ENCODE data around the gene LSR.

LSR gene

GRCh38 chr19:35306473-35307246 is 57.9 kb downstream of the LSR start:
- DNase-seq, result no peak

GRCh38 chr19:35307931-35308330 is 59.1 kb downstream of the LSR start:
- DNase-seq, result no peak

GRCh38 chr19:35308910-35309309 is 60.1 kb downstream of the LSR start:
- DNase-seq, result no peak

GRCh38 chr19:35309481-35310279 is 60.9 kb downstream of the LSR start:
- DNase-seq, result no peak

GRCh38 chr19:35310331-35310730 is 61.5 kb downstream of the LSR start:
- no peak for DNase-seq

- no peak for DNase-seq
These were observed 62.1 kb downstream of the LSR start for GRCh38 chr19:35310811-35311465.

GRCh38 chr19:35311901-35312665 is 63.3 kb downstream of the LSR start:
- DNase-seq, result no peak

- no peak for DNase-seq
These were observed 64.8 kb downstream of the LSR start for GRCh38 chr19:35313587-35313986.

GRCh38 chr19:35314031-35314430 is 65.2 kb downstream of the LSR start:
- no peak for DNase-seq

- no peak for DNase-seq
These were observed 66.2 kb downstream of the LSR start for GRCh38 chr19:35314858-35315470.

GRCh38 chr19:35315883-35316282 is 67.1 kb downstream of the LSR start:
- no peak for DNase-seq

GRCh38 chr19:35316560-35316959 is 67.8 kb downstream of the LSR start:
- no peak for DNase-seq

All from CD4-positive, alpha-beta T cell treated with Interleukin-21 for 1 hour (primary cell).